HepG2 (cell line): Measurements from ENCODE around the gene PREX1. TPM values are rescaled to one million over a fixed set of nuclear protein-coding genes. Genes with fewer than 3 reads are reported as not detected.
A peak's percentile ranks its signal among the peaks of the same experiment; 100 is the strongest.

Source experiments
- CEBPG ChIP-seq: IDR thresholded peaks from 2 replicates; pipeline ENCODE4 v1.6.1; 2016
- CREB1 ChIP-seq, 2 experiments: fragments of 450-650 bp in 1 of 2; IDR thresholded peaks; 2 replicates each; pipeline ENCODE4 v1.6.1; 2016 to 2017; ENCODE audit warnings: control low read depth in 1 of 2, mild to moderate bottlenecking in 1 of 2, missing compliant biosample characterization in 1 of 2, missing genetic modification characterization in 1 of 2
- MEIS1 ChIP-seq: sonication (generic); formaldehyde crosslinking; IDR thresholded peaks from 2 replicates; pipeline ENCODE4 v1.9.0; 2021; ENCODE audit warnings: mild to moderate bottlenecking, missing genetic modification reagents, moderate library complexity, borderline replicate concordance
- MTA1 ChIP-seq: sonication (generic); formaldehyde crosslinking; IDR thresholded peaks from 2 replicates; pipeline ENCODE4 v1.4.0; 2020; ENCODE audit warnings: missing genetic modification reagents, mild to moderate bottlenecking, borderline replicate concordance
- NFIB ChIP-seq: sonication (generic); formaldehyde crosslinking; IDR thresholded peaks from 2 replicates; pipeline ENCODE4 v1.9.0; 2021; ENCODE audit warnings: missing genetic modification reagents, mild to moderate bottlenecking, borderline replicate concordance
- NRL ChIP-seq: sonication (generic); formaldehyde crosslinking; IDR thresholded peaks from 2 replicates; pipeline ENCODE4 v1.5.0; 2020; ENCODE audit warnings: missing genetic modification reagents, mild to moderate bottlenecking, moderate library complexity, borderline replicate concordance
- THAP9 ChIP-seq: sonication (generic); formaldehyde crosslinking; IDR thresholded peaks from 2 replicates; pipeline ENCODE4; 2020; ENCODE audit warnings: missing genetic modification reagents, mild to moderate bottlenecking, borderline replicate concordance
- ZBTB2 ChIP-seq: sonication (generic); formaldehyde crosslinking; IDR thresholded peaks from 2 replicates; pipeline ENCODE4 v1.8.0; 2022; ENCODE audit warnings: low read depth, missing genetic modification reagents
- ZNF180 ChIP-seq: sonication (generic); formaldehyde crosslinking; IDR thresholded peaks from 2 replicates; pipeline ENCODE4 v1.4.0; 2020; ENCODE audit warnings: low read depth, missing genetic modification reagents, borderline replicate concordance
- ZNF280B ChIP-seq: sonication (generic); formaldehyde crosslinking; IDR thresholded peaks from 2 replicates; pipeline ENCODE4 v1.5.0; 2020; ENCODE audit warnings: missing genetic modification reagents, mild to moderate bottlenecking, borderline replicate concordance
- ZNF510 ChIP-seq: sonication (generic); formaldehyde crosslinking; IDR thresholded peaks from 2 replicates; pipeline ENCODE4 v1.4.0; 2020; ENCODE audit warnings: low read depth, mild to moderate bottlenecking, missing genetic modification reagents
- ZNF687 ChIP-seq: sonication (generic); formaldehyde crosslinking; IDR thresholded peaks from 2 replicates; pipeline ENCODE4 v1.5.1; 2020; ENCODE audit warnings: mild to moderate bottlenecking, missing genetic modification reagents, moderate library complexity
- polyA plus RNA-seq, 8 experiments: library from polyadenylated mRNA; depleted of rRNA in 3 of 8; stranded (reverse) in 7 of 8; unstranded in 1 of 8; fragments of >200 nt; fragmentation: Illumina TruSeq in 4 of 8; extraction: Trizol in 4 of 8; gene quantifications; 2 replicates each; pipeline versions ENCODE4 v1.2.1 to v1.2.3, GENCODE V29; 2011 to 2016; ENCODE audit warnings: low read depth in 4 of 8, missing spikeins in 1 of 8, mixed read lengths in 1 of 8; ENCODE audit not compliant: insufficient read depth in 1 of 8
- total RNA-seq, 5 experiments: library from RNA; depleted of rRNA; stranded (reverse); fragments of >200 nt; fragmentation: Illumina TruSeq; extraction: Trizol; gene quantifications; 2 replicates each; pipeline ENCODE4 v1.2.3, GENCODE V29; 2016; ENCODE audit warnings: low read depth in 1 of 5

Gene PREX1
- total and polyA plus RNA-seq, 2 of the 13 experiments (the other 11 are each of a cell fraction or from before 2014, with no cell fraction given) = 0.02 to 0.04 TPM

- peak; percentile 25; the same call in 1 of the 2 replicates for TF ChIP-seq ZNF687 (CRISPR knock-in tag)
- 0 out of 2 replicates have a peak, but pooled peaks have one; percentile 17 for TF ChIP-seq NFIB
- TF ChIP-seq NRL (CRISPR knock-in tag) = peak; percentile 56; the same call in 1 of the 2 replicates
- TF ChIP-seq ZNF510 (CRISPR knock-in tag) = no peak
- peak; percentile 58; the same call in 1 of the 2 replicates for TF ChIP-seq ZNF280B (CRISPR knock-in tag)
- TF ChIP-seq THAP9 = 0 out of 2 replicates have a peak, but pooled peaks have one; percentile 39
- TF ChIP-seq MTA1 = 0 out of 2 replicates have a peak, but pooled peaks have one; percentile 31
- TF ChIP-seq ZBTB2 (CRISPR knock-in tag) = 0 out of 2 replicates have a peak, but pooled peaks have one; percentile 10
- TF ChIP-seq CEBPG (CRISPR knock-in tag) = peak; percentile 51
- peak; percentile 85 for TF ChIP-seq CREB1 (IDR thresholded peaks at IDR 0.05)
- no peak for TF ChIP-seq CREB1 (CRISPR knock-in tag; IDR thresholded peaks at IDR 0.05)
- TF ChIP-seq ZNF180 (CRISPR knock-in tag) = no peak
- TF ChIP-seq MEIS1 (CRISPR knock-in tag) = 0 out of 2 replicates have a peak, but pooled peaks have one; percentile 34
Measured at GRCh38 chr20:48626226-48626937, 201.4 kb downstream of the PREX1 start (continued).
